WTC11 (cell line): Measurements from ENCODE around the gene CFL1. TPM values are rescaled to one million over a fixed set of nuclear protein-coding genes. Genes with fewer than 3 reads are reported as not detected.

ENCODE experiments used
- ATAC-seq: fragments of 200-7000 bp; cut with Tn5 transposase; 2 replicates; pipeline ENCODE4 v1.10.0; 2021; ENCODE audit warnings: mild to moderate bottlenecking, moderate library complexity
- CTCF ChIA-PET: fragments of 300-600 bp; sonication (Branson Sonifier 250); formaldehyde crosslinking; loops from one replicate; lab custom pipeline; 2021; ENCODE audit warnings: antibody characterized with exemption; lab: Charles Lee
- POLR2A ChIA-PET: fragments of 350-600 bp; sonication (Branson Sonifier 250); formaldehyde crosslinking; loops from one replicate; lab custom pipeline; 2021; ENCODE audit warnings: antibody characterized with exemption; lab: Charles Lee
- DNase-seq: peaks from one replicate; pipeline ENCODE4 v3.0.0; 2021; ENCODE audit warnings: low spot score
- H3K27ac Mint-ChIP-seq: 2 replicates; pipeline ENCODE4 v1.8.0; 2021; ENCODE audit warnings: mixed read lengths
- H3K27me3 Mint-ChIP-seq: 2 replicates; pipeline ENCODE4 v1.8.0; 2021; ENCODE audit warnings: low read depth, mild to moderate bottlenecking, moderate library complexity, mixed read lengths
- H3K36me3 Mint-ChIP-seq: 2 replicates; pipeline ENCODE4 v1.8.0; 2021; ENCODE audit warnings: mixed read lengths
- H3K4me1 Mint-ChIP-seq: 2 replicates; pipeline ENCODE4 v1.8.0; 2022; ENCODE audit warnings: mixed read lengths
- H3K4me3 Mint-ChIP-seq: 2 replicates; pipeline ENCODE4 v1.8.0; 2021; ENCODE audit warnings: mild to moderate bottlenecking, moderate library complexity, mixed read lengths
- H3K9me3 Mint-ChIP-seq: 2 replicates; pipeline ENCODE4 v1.8.0; 2021; ENCODE audit warnings: mixed read lengths
- AR ChIP-seq: fragments of 250-450 bp; sonication (Bioruptor Pico); IDR thresholded peaks from 2 replicates; pipeline ENCODE4 v1.9.0; 2021; ENCODE audit warnings: mild to moderate bottlenecking
- CREM ChIP-seq: sonication (generic); formaldehyde crosslinking; IDR thresholded peaks from 2 replicates; pipeline ENCODE4 v1.8.1; 2022; ENCODE audit warnings: mild to moderate bottlenecking, missing genetic modification reagents, moderate library complexity
- CTCF ChIP-seq: fragments of 200-600 bp; IDR thresholded peaks from 2 replicates; pipeline ENCODE4 v1.8.0; 2022; ENCODE audit warnings: antibody characterized with exemption
- ETV6 ChIP-seq: sonication (generic); formaldehyde crosslinking; IDR thresholded peaks from 2 replicates; pipeline ENCODE4 v1.8.1; 2022; ENCODE audit warnings: mild to moderate bottlenecking, missing genetic modification reagents
- FOXJ3 ChIP-seq: sonication (generic); formaldehyde crosslinking; IDR thresholded peaks from 2 replicates; pipeline ENCODE4 v1.9.0; 2021; ENCODE audit warnings: missing genetic modification reagents, mild to moderate bottlenecking, borderline replicate concordance
- IRF2 ChIP-seq: sonication (generic); formaldehyde crosslinking; IDR thresholded peaks from 2 replicates; pipeline ENCODE4 v1.8.0; 2022; ENCODE audit warnings: low read depth, missing genetic modification reagents, borderline replicate concordance
- PRRX2 ChIP-seq: fragments of 250-450 bp; sonication (Bioruptor Pico); IDR thresholded peaks from 2 replicates; pipeline ENCODE4 v1.8.0; 2021; ENCODE audit warnings: mild to moderate bottlenecking
- STAT6 ChIP-seq: sonication (generic); formaldehyde crosslinking; conservative IDR thresholded peaks from 2 replicates; pipeline ENCODE4 v1.8.1; 2023; ENCODE audit warnings: mild to moderate bottlenecking, low read depth, missing genetic modification reagents, moderate library complexity
- TEAD1 ChIP-seq: sonication (generic); formaldehyde crosslinking; IDR thresholded peaks from 2 replicates; pipeline ENCODE4 v1.8.0; 2022; ENCODE audit warnings: mild to moderate bottlenecking, missing genetic modification reagents
- ZNF281 ChIP-seq: sonication (generic); formaldehyde crosslinking; IDR thresholded peaks from 2 replicates; pipeline ENCODE4 v1.8.0; 2023; ENCODE audit warnings: mild to moderate bottlenecking, missing genetic modification reagents
- ZNF317 ChIP-seq: sonication (generic); formaldehyde crosslinking; IDR thresholded peaks from 2 replicates; pipeline ENCODE4 v1.8.1; 2023; ENCODE audit warnings: low read depth, mild to moderate bottlenecking, moderate library complexity, missing genetic modification reagents, borderline replicate concordance
- ZNF425 ChIP-seq: fragments of 250-450 bp; sonication (Bioruptor Pico); conservative IDR thresholded peaks from 2 replicates; pipeline ENCODE4 v1.9.0; 2021; ENCODE audit warnings: mild to moderate bottlenecking
- total RNA-seq: library from RNA; stranded (reverse); gene quantifications from 3 replicates; pipeline ENCODE4 v1.2.3, GENCODE V29; 2021

The CFL1 gene
- total RNA-seq, 1 experiment from 2014 or later = 1,073 TPM

- Mint-ChIP-seq H3K27me3 (peaks cover 10% of the 10 kb centered on the region), H3K4me1 (peaks cover 17% of the 10 kb centered on the region), H3K27ac (peak overlapping the region; percentile 41; the same call in 1 of the 2 replicates), H3K36me3 (peaks cover 45% of the 10 kb centered on the region), H3K4me3 (no peak overlapping the region), H3K9me3 (peaks cover 6% of the 10 kb centered on the region; the same call in 1 of the 2 replicates)
- ATAC-seq (peak; percentile 65), DNase-seq (peak; percentile 63)
- TF ChIP-seq FOXJ3 (CRISPR knock-in tag) (no peak), ZNF281 (CRISPR knock-in tag) (0 out of 2 replicates have a peak, but pooled peaks have one; percentile 35), ZNF317 (CRISPR knock-in tag) (no peak), AR (peak; percentile 61; the same call in 1 of the 2 replicates), TEAD1 (CRISPR knock-in tag) (no peak), STAT6 (no peak), CTCF (peak; percentile 69), ETV6 (CRISPR knock-in tag) (0 out of 2 replicates have a peak, but pooled peaks have one; percentile 62), PRRX2 (CRISPR knock-in tag) (0 out of 2 replicates have a peak, but pooled peaks have one; percentile 17), ZNF425 (CRISPR knock-in tag) (no peak), CREM (CRISPR knock-in tag) (no peak), IRF2 (no peak)
- ChIA-PET POLR2A (interaction anchor here (0.5 to 3.5 kb wide), 11 partner anchors 9 to 929 kb away, joined by 3 to 38 read pairs (median 5); partner anchors contain the start of genes EFEMP2, FIBP, MUS81 and RNASEH2C), CTCF (interaction anchor here (0.6 to 6.3 kb wide), 40 partner anchors 8 to 310 kb away, joined by 3 to 134 read pairs (median 4); partner anchors contain the start of genes AP5B1, BANF1, CCDC85B and EIF1AD)
Observed at GRCh38 chr11:65851083-65851579, 6.8 kb downstream of the CFL1 start.
